Bronchial epithelial cell (primary cell): ENCODE results near the gene VSTM2A. TPM values are rescaled to one million over a fixed set of nuclear protein-coding genes. Genes with fewer than 3 reads are reported as not detected.

ENCODE experiments used
- DNase-seq: peaks from one replicate; pipeline ENCODE4 v3.0.0-alpha.2; 2010; ENCODE audit warnings: low read depth
- FAIRE-seq: peaks from 2 replicates; lab custom pipeline; 2011; peaks lifted over from hg19 to GRCh38; lab: Jason Lieb, UNC
- H3K27me3 ChIP-seq: 2 replicates; pipeline ENCODE4 v1.5.1; 2011; ENCODE audit warnings: low read length; ENCODE audit not compliant: control insufficient read depth, insufficient read depth
- H3K36me3 ChIP-seq: 2 replicates; pipeline ENCODE4 v1.5.1; 2011; ENCODE audit warnings: low read length; ENCODE audit not compliant: control insufficient read depth, insufficient read depth
- H3K4me3 ChIP-seq: 2 replicates; pipeline ENCODE4 v1.5.1; 2011; ENCODE audit warnings: mild to moderate bottlenecking, low read depth, low read length, control low read depth
- total RNA-seq: library from RNA; depleted of rRNA; stranded (reverse); fragments of >200 nt; gene quantifications from 2 replicates; pipeline ENCODE4 v1.2.1, GENCODE V29; 2014
- TF ChIP-seq, protein P1 (sequence below): IDR thresholded peaks from 2 replicates; pipeline ENCODE4 v1.5.1; 2011; ENCODE audit warnings: mild to moderate bottlenecking, moderate library complexity, low read length, control low read depth, inconsistent platforms; ENCODE audit not compliant: insufficient read depth, severe bottlenecking

VSTM2A gene
- total RNA-seq, 1 donor from 2014 or later: not detected

DNA sequence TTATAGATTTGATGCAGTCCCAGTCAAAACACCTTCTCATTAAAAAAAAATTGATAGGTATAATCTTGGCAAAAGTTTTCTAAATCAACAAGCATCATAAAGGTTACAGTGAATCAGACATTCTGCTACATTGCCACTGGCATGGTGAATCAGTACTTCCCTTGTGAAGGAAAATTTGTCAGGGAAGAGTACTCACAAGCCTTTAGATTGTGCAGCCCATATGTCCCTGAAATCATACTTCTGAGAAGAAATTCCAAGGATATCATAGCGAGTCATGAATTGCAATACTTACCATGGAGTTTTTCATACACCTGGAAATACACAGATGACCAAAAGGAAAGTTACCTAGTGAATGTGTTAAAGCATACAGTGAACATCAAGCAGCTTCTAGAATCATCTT is 17.2 kb downstream of the VSTM2A start:
- peaks cover 2% of the 10 kb centered on the region for H3K27me3 ChIP-seq
- no peak for FAIRE-seq
- H3K36me3 ChIP-seq: no peaks in the 10 kb centered on the region
- TF ChIP-seq, protein P1, sequence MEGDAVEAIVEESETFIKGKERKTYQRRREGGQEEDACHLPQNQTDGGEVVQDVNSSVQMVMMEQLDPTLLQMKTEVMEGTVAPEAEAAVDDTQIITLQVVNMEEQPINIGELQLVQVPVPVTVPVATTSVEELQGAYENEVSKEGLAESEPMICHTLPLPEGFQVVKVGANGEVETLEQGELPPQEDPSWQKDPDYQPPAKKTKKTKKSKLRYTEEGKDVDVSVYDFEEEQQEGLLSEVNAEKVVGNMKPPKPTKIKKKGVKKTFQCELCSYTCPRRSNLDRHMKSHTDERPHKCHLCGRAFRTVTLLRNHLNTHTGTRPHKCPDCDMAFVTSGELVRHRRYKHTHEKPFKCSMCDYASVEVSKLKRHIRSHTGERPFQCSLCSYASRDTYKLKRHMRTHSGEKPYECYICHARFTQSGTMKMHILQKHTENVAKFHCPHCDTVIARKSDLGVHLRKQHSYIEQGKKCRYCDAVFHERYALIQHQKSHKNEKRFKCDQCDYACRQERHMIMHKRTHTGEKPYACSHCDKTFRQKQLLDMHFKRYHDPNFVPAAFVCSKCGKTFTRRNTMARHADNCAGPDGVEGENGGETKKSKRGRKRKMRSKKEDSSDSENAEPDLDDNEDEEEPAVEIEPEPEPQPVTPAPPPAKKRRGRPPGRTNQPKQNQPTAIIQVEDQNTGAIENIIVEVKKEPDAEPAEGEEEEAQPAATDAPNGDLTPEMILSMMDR: no peak
- no peak overlapping the region for H3K4me3 ChIP-seq
- DNase-seq: peak; percentile 74

DNA sequence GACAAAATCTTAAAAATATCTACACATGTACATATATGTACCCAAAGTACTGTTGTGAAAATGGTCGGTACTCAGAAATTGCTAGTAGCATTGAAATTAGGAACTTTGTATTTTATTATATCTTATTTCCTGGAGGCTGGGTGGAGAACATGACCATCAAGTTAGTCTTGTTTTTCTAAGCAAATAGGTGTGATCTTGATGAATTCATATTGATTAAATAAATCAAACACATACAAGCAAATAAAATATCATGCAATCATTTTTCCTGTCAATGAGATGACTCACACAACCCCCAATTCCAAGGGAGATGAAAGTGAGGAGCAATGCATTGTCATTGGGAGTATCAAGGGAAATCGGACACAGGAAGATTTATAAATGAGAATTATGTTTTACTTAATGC is 18.0 kb downstream of the VSTM2A start:
- no peak for DNase-seq
- Histone ChIP-seq H3K4me3 (no peak overlapping the region), H3K36me3 (no peaks in the 10 kb centered on the region), H3K27me3 (peaks cover 2% of the 10 kb centered on the region)
- TF ChIP-seq, protein P1: no peak
- FAIRE-seq: no peak

DNA sequence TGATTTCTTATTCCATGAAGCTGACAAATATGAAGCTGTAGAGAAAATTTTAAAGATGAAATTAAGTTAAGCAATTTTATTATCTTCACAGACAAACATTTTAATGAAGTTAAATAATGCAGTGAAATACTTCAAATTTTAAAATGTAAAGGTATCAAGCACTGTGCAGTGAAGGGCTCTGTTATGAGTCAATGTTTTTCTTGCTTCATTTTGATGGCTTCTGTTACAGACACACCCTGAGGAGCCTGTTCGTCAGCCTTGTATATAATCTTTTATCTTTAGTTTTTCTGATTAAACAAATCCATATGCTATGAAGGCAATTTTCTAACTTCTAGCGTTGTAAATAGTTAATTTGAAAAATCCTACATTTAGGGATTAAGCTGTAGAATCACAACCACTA is 18.5 kb downstream of the VSTM2A start:
- Histone ChIP-seq H3K4me3 (no peak overlapping the region), H3K27me3 (peaks cover 2% of the 10 kb centered on the region), H3K36me3 (no peaks in the 10 kb centered on the region)
- FAIRE-seq (no peak), DNase-seq (peak; percentile 55)
- TF ChIP-seq, protein P1: no peak

DNA sequence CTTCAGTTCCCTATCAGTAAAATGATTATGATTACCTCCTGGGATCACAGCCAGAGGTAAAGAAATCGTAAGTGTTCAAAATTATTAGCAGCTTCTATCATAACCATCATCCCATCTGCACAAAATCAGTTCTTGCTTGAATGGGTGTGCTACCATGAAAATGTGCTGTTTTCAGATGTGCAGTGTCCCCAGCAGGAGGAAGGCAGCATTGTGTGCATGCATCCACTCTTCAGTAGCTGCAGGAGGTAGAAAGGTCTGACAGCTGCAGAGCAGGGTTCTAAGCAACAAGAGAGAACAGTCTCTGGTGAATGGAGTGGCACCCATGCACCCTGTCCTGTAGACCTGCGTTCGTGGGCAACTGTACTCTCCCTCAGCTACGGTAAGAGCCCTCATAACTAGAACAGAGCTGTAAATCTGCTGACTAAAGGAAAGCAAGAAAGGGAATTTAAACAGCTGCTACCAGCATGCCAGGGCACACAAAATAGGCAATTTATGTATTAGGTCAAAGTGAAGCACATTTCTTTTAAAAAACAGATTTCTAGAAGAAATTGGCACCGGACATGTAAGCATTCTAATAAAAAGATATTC is 21.2 kb downstream of the VSTM2A start:
- H3K36me3 ChIP-seq: no peaks in the 10 kb centered on the region
- H3K4me3 ChIP-seq: no peak overlapping the region
- TF ChIP-seq, protein P1: no peak
- FAIRE-seq: no peak
- peaks cover 2% of the 10 kb centered on the region for H3K27me3 ChIP-seq
- no peak for DNase-seq

DNA sequence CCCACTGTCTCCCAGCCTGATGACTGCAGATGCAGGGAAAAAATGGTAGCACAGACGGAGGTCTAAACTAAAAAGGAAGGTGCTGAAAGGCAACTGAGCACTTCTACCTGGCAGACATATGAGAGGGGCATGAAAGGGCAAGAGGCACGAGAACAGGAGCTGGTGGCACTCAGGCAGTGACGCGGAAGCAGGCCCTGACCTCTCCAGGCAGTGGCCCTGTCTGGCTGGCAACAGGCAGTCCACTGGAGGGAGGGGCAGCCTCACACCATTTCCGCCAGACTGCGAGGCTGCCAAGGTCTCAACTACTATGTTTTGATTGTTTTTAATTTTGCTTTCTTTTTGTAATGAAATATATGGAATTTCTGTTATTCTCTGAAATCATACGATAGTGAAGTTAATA is 23.3 kb downstream of the VSTM2A start:
- DNase-seq: no peak
- TF ChIP-seq, protein P1: no peak
- peaks cover 2% of the 10 kb centered on the region for H3K27me3 ChIP-seq
- no peak overlapping the region for H3K4me3 ChIP-seq
- FAIRE-seq: no peak
- H3K36me3 ChIP-seq: no peaks in the 10 kb centered on the region

DNA sequence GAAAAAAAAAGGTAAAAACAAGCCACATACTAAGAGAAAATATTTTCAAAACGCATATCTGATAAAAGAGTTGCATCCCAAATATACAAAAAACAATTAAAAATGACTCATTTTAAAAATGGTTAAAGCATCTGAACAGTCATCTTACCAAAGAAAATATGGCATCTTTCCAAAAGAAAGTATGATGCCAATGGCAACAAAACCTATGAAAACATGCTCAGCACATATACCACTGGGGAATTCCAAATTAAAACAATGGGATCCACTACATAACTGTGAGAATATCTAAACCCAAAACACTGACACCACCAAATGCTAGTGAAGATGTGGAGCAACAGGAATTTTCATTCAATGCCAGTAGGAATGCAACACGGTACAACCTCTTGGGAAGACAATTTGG is 39.3 kb downstream of the VSTM2A start:
- no peak for FAIRE-seq
- H3K4me3 ChIP-seq: no peak overlapping the region
- no peaks in the 10 kb centered on the region for H3K36me3 ChIP-seq
- no peaks in the 10 kb centered on the region for H3K27me3 ChIP-seq
- DNase-seq: peak; percentile 64
- TF ChIP-seq, protein P1: no peak
